CD1c-positive myeloid dendritic cell (primary cell): ENCODE data around the gene MRPL54.
"Not testable (repeated sequence)": the region's sequence is repeated elsewhere in the genome, so short reads cannot be mapped to it uniquely, and the experiment has no call there.

Source experiments
- DNase-seq: peaks from one replicate; pipeline ENCODE4 v3.0.0-alpha.2; 2016; ENCODE audit errors: extremely low spot score

Gene MRPL54

DNA sequence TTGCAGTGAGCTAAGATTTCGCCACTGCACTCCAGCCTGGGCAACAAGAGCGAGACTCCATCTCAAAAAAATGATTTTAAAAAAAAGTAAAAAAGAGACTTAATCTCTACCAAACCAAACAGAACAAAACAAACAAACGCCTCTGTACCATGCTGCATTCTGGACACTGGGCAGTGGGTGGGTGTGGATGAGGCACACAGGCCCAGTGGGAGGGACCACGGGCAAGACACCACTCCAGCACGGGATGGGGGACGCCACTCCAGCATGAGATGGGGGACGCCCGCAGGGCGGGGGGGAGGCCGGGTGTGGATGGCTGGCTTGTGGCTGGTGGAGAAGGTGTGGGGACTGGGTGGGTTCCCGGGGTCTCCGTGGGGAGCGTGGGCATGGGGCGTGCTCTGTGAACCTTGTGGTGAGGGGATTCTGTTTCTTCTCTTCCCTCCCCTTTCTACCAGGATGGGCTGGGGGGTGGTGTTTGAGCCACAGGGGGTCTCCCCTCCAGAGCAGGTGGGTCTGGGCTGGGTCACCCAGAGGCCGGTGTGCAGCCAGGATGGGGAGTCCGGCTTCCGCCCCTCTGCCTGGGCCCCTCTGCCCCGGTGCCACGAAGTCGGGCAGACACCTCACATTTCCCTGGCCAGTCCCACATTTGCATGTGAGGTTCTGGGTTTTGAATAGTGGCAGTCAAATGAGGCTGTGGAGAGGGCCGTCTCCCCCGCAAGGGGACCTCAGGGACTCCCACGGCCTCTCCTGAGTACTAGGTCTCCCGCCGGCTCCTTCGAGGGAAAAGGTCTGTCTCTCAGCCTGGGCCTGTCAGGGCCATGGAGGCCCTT lies 47.6 kb downstream of the MRPL54 start:
- no peak for DNase-seq

GRCh38 chr19:3810708-3811355 lies 48.4 kb downstream of the MRPL54 start:
- DNase-seq = no peak

DNA sequence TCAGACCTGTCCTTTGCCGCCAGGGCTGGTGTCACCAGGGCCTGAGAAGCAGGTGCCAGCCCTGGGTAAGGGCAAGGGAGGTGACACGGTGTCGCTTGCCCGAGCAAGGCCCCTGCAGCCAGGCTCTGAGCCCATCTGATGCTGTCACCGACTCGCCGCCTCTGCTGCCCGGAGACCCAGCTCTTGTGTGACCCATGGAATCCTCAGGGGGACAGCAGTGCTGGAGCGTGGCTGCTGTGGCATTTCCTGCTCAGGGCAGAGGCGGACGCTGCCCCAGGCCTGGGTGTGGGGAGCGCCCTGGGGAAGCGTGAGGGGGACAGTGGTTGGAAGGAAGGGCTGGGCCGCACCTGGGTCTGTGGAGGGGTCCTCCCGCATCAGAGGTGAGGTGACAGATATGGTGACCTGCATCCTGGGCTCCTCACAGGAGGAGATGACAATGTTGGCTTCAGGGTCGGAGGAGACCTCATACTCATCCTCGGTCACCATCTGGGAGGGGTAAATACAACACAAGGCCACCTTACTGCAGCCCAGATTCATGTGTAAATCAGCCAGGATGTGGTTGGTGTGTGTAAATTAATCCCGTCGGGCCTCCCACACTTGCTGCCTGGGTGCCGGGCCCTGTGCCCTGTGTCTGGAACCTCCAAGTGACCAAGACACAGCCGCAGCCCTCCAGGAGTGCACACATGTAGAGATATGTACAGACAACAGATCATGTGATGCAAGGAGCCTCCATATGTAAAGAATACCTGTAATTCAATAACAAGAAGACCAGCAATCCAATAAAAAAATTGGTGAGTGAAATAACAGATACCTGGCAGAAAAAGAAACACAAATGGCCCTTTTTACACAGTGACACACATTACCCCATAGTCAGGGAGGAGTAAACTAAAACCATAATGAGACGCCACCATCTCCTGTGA lies 51.3 kb downstream of the MRPL54 start:
- no peak for DNase-seq

GRCh38 chr19:3814648-3815047 lies 52.2 kb downstream of the MRPL54 start:
- no peak for DNase-seq

- not testable (repeated sequence) for DNase-seq
These were observed 53.7 kb downstream of the MRPL54 start for GRCh38 chr19:3816148-3816547.

GRCh38 chr19:3816566-3817218 lies 54.2 kb downstream of the MRPL54 start:
- DNase-seq = no peak
